Activated T-helper 1 cell treated with Interleukin-2 at 50 U/mL for 16 hours (primary cell): ENCODE measurements around the gene HUNK.
"Not testable (repeated sequence)": the region's sequence is repeated elsewhere in the genome, so short reads cannot be mapped to it uniquely, and the experiment has no call there.

Experiments used
- DNase-seq: peaks from one replicate; pipeline ENCODE4 v3.0.0-alpha.2; 2020; ENCODE audit warnings: low read depth

The HUNK gene

DNA sequence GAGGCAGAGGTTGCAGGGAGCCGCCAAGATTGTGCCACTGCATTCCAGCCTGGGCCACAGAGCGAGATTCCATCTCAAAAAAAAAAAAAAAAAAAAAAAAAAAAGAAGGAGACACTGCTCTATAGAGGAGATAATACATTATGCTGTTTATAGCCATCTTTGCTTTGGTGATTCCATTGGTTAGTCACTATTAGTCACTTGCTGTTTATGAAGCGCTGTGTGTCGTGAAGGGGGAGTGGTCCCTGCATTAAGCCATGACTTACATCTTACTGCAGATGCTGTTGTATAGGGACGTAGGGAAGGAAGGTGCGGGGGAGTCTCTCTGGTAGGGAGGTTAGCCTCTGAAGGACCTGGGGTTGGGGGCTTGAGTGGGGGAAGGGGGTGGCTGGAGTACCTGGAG lies 48.3 kb downstream of the HUNK start:
- no peak for DNase-seq

DNA sequence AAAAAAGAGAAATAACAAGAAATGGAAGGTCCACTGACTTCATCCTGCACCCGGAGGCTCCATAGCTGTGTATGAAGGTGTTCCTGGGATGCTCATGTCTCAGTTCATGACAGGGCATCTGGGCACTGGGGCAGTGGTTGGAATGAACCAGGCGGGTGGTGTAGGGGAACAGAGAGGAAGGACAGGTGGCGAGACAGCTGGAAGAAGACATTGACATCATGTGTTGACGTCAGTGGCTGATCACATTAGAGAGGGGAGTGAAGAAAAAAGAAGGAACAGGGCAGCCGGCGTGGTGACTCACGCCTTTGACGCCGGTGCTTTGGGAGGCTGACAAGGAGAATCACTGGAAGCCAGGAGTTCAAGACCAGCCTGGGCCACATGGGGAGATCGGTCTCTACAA lies 50.1 kb downstream of the HUNK start:
- DNase-seq = no peak

- no peak for DNase-seq
These were observed 50.9 kb downstream of the HUNK start for GRCh38 chr21:31923756-31924155.

GRCh38 chr21:31924548-31924947 lies 51.7 kb downstream of the HUNK start:
- DNase-seq = no peak

GRCh38 chr21:31926498-31926897 lies 53.7 kb downstream of the HUNK start:
- DNase-seq = no peak

GRCh38 chr21:31927689-31928353 lies 55.0 kb downstream of the HUNK start:
- DNase-seq = no peak

- DNase-seq = no peak
These were observed 55.8 kb downstream of the HUNK start for GRCh38 chr21:31928656-31929055.

DNA sequence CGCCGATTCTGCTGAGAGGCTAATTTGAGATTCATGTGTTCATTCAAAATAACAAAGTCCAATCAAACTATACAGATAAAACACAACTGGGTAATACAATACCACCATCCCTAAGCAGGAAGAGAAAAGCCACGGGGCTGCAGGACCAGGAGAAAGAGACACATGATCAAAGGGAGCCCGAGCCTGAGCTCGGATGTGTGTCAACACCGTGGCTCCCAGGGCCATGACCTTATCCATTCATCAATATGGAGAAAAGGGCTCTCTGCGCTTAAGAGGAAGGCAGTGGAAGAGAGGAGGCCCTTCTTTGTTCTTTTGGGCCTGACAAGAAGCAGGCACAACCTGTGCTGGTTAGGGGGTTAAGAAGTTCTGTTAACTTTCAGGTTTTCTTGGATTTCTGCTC lies 56.7 kb downstream of the HUNK start:
- DNase-seq = no peak

DNA sequence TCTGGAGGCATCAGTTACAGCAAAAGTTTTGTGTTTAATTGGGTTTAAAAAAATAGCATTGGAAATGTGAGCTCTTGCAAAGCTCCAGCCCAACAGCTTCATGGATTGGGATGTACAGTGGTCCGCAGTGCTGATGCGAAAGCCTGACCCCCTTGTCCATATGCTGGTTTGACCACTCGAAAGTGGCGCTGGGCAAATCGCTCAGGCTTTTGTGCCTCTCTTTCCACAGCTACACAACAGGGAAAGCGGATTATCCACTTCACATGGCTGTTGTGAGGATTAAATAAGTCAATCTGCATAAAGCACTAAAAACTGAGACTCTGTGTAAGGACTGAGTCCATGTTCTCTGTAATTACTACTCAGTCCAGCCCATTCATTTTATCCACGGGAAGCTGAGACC lies 57.2 kb downstream of the HUNK start:
- no peak for DNase-seq

DNA sequence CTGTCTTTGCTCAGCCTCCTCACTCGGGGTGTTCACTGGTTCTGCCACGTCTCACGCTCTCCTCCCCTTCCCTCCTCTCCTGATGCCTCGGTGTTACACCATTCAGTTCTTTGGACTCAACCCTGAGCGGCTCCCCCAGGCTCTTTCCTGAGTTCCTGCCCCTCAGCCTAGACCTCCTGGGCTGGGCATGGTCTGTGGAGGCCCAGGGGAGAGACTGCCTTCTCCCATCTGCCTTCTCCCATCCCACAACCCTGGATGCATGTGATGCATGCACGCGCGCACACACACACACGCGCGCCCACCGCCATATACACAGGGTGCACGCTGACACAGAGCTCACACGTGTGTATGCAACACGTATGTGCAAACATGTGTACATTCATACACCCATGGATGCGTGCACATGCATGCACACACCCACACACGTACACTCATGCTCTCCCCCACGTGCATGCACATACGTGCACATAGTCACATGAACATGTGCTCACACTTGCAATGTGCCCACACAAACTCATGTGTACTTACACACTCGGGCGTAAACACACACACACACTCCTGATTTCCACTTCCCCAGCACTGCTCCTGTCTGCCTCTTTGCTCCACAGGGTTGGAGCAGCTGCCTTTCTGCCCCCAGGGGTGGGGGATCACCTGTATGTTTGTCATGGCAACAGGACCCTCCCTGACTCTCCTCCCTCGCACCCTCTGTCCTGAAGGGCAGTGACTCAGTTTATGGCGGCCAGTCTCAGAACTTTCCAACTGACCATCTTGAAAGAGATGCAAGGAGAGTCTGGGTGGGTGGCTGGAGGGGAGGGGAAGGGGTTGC lies 59.0 kb downstream of the HUNK start:
- DNase-seq = no peak

DNA sequence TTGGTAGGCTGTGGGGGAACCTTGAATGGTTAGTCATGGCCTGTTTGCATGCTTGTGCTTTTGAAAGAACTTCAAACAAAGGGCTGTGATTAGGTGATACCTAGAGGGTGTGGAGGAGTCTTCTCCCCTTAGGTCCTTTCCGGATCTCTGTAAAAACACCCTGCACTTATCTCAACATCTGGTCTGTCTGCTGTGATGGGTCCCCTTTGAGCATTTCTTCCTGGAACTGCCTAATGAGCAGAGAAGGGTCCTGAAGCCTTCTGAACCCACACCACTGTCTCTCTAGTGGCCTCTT lies 59.6 kb downstream of the HUNK start:
- no peak for DNase-seq

DNA sequence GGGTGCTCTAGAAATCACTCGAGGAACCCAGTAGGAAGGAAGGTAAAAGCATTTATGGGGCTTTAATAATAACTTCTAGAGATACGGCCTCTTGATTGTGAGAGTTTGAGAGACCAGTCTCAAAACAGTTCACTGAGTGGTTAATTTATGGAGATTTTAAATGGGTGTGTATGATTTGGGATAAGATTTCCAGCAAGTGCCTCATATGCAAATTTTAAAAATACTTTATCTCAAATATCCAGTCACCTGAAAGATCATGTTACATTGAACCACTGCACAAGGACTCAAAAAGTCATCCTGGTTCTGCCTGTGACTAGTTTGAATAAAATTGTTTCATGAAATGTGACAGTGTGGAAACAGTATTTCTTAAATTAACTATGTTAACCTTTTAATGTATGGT lies 64.5 kb downstream of the HUNK start:
- DNase-seq = no peak

DNA sequence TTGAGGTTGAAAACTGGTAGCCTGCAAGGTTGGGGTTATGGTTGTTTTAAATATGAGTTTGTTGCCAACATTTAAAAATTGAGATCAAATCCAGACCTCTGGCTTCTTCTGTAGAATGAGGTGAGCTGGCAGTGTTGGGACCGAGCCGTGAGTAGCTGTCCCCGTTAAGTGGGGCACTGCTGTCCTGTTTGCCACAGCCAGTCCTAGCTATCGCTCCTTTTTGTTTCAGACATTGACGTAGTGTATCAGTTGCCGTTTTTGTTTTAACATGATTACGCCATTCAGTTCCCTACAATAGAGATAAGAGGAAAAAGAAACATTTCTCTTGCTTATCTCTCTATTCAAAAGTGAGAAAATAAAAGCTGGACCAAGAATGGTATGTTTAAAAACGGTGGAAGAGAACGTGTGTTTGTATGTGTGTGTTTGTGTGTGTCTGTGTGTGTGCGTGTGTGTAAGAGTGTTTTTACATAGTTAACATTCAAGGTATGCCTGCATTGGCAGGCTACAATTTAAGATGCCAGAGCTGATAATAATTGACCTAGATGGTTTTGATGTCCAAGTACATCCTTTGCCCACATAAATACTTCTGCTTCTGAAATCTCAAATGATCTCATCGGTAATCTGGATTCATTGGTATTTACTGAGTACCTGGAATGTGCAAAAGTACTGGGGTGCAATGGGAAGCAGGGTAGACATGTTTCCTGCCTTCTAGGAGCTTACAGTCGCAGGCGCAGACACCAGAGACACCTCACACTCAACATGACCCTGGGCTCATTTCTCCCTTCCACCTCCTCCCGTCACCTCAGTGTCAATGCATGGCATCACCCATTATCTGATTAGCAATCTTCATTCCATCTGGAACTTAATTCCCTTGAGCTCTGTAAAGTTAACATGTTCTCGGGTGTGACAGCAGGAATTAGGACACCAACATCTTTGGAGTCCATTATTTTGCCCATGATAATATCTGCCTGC lies 65.8 kb downstream of the HUNK start:
- DNase-seq = no peak

DNA sequence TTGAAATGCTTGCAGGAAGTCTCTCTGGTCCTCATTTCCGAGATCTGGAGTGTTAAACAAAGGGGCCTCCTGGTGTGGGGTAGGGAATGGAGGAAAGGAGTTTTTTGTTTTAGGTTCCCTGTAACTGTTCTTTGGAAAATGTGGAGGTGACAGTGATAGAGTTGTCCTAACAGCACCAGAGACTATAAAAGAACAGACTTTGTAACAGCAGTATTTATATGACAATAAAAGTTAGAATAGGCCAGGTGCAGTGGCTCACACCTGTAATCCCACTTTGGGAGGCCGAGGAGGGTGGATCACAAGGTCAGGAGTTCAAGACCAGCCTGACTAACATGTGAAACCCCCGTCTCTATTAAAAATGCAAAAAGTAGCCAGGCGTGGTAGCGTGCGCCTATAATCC lies 68.9 kb downstream of the HUNK start:
- DNase-seq = no peak

DNA sequence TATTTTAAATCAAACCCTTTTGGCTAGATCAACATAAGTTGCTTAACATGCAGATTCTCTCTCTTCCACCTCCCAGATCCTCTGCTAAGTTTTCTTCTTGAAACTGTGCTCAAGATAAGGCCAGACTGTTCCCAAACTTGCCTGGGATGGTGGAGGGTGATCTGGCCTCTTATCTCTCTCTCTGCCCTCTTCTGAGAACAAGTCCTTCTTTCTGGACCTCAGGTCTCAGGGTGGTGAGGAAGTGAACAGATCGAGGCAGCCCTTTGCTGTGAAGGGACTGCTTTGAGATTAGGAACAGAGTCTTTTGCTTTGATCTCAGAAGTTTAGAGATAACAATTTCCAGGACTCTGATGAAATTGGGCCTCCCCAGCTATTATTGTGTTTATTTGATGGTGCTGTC lies 70.7 kb downstream of the HUNK start:
- DNase-seq = no peak

DNA sequence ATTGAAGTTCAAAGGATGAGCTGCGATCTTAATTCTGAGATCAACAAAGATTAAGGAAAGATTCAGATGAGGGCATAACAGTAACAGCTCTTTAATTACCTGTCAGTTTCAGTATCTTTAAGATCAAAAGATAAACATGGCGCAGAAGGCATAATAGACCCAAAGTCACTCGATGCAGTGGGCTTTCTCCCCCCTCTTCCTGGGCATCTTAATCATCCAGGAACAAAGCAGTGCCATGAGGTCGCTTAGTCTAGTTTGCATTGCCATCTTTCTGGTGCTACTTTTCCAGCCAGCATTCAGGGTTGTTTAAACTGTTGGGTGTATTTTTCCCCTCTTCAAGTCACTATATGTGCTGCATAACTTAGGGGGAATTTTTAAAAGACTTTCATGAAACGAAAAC lies 72.3 kb downstream of the HUNK start:
- no peak for DNase-seq

GRCh38 chr21:31945546-31945945 lies 72.7 kb downstream of the HUNK start:
- no peak for DNase-seq

- DNase-seq = no peak
These were observed 73.4 kb downstream of the HUNK start for GRCh38 chr21:31946231-31946630.

DNA sequence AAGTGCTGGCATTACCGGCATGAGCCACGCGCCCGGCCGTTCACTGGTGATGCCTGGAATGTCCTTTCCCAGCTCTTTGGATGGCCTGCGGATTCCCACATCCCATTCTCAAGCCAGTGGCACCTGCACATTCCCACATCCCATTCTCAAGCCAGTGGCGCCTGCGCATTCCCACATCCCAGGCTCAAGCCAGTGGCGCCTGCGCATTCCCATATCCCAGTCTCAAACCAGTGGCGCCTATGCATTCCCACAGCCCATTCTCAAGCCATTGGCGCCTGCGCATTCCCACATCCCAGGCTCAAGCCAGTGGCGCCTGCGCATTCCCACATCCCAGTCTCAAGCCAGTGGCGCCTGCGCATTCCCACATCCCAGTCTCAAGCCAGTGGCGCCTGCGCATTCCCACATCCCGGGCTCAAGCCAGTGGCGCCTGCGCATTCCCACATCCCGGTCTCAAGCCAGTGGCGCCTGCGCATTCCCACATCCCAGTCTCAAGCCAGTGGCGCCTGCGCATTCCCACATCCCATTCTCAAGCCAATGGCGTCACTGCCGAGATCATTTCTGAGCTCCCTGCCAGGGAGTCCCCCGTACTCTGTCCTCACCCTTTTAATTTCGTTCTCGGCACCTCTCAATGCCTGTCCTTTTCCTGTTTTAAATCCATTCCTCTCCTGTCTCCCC lies 74.2 kb downstream of the HUNK start:
- DNase-seq = not testable (repeated sequence)

DNA sequence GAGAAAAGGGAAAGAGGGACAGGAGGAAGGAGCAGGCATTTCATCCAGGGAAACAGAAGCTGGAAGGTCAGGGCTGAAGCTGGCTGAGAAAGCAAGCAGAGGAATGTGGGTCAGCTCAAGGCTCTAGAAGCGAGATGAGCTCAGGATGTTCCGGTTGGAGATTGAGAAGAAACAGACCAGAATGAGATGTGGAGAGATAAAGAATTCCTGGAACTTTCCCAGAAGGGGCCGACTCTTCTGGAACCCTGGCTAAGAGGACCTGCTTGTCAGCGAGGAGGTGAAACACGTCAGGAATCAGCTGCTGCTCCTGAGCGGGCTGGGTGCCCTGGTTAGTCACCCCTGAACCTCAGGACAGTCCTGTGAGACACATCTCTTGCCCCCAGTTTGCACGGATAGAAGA lies 75.9 kb downstream of the HUNK start:
- no peak for DNase-seq

DNA sequence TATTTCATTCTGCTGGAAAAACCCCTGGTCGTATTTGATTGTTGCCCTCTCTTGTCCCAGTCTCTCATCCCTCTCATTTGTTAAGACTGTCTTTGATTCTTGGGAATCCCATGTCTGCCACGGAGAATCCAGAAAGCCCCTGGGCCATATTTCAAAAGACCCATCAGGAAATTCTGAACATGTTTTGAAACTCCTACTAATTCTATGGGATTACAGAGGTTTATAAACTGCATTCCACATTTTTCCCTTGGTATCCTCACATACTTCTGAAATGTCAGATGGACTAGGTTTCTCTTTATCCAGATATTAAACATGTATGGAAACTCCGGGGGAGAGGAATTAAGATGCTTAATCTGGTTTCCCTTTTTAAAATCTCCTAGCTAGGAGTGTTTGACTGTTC lies 80.0 kb downstream of the HUNK start:
- DNase-seq = no peak

- no peak for DNase-seq
These were observed 84.8 kb downstream of the HUNK start for GRCh38 chr21:31957631-31958030.
